H9 (cell line): ENCODE data around the gene MTA3. TPM values are rescaled to one million over a fixed set of nuclear protein-coding genes. Genes with fewer than 3 reads are reported as not detected.

Experiments
- DNase-seq: peaks from one replicate; pipeline ENCODE4 v3.0.0-alpha.2; 2017
- H2AFZ ChIP-seq: one replicate; pipeline ENCODE4 v1.6.1; 2013; ENCODE audit warnings: mild to moderate bottlenecking, low read length, control low read depth, moderate library complexity
- H2AK5ac ChIP-seq: 2 replicates; pipeline ENCODE4 v1.6.1; 2013; ENCODE audit warnings: low read length, control low read depth, mixed read lengths; ENCODE audit not compliant: insufficient read length
- H2BK120ac ChIP-seq: one replicate; pipeline ENCODE4 v1.6.1; 2013; ENCODE audit warnings: low read depth, mild to moderate bottlenecking, low read length, control low read depth, inconsistent platforms; ENCODE audit not compliant: poor library complexity, severe bottlenecking
- H2BK12ac ChIP-seq: 2 replicates; pipeline ENCODE4 v1.6.1; 2013; ENCODE audit warnings: low read length, control low read depth, mixed read lengths, low read depth; ENCODE audit not compliant: insufficient read length
- H2BK15ac ChIP-seq: 2 replicates; pipeline ENCODE4 v1.6.1; 2013; ENCODE audit warnings: low read depth, low read length, control low read depth
- H2BK20ac ChIP-seq: one replicate; pipeline ENCODE4 v1.6.1; 2013; ENCODE audit warnings: low read depth, mild to moderate bottlenecking, low read length, control low read depth, inconsistent platforms; ENCODE audit not compliant: poor library complexity, severe bottlenecking
- H2BK5ac ChIP-seq: 2 replicates; pipeline ENCODE4 v1.6.1; 2013; ENCODE audit warnings: low read length, control low read depth, mixed read lengths; ENCODE audit not compliant: insufficient read length
- H3K14ac ChIP-seq: 2 replicates; pipeline ENCODE4 v1.6.1; 2013; ENCODE audit warnings: low read length, control low read depth; ENCODE audit not compliant: insufficient read depth
- H3K18ac ChIP-seq: 2 replicates; pipeline ENCODE4 v1.6.1; 2013; ENCODE audit warnings: low read depth, mild to moderate bottlenecking, mixed read lengths, low read length, control low read depth; ENCODE audit not compliant: insufficient read length
- H3K23ac ChIP-seq: 2 replicates; pipeline ENCODE4 v1.6.1; 2013; ENCODE audit warnings: low read length, control low read depth, mixed read lengths, low read depth; ENCODE audit not compliant: insufficient read length
- H3K23me2 ChIP-seq: 2 replicates; pipeline ENCODE4 v1.6.1; 2013; ENCODE audit warnings: low read depth, mild to moderate bottlenecking, mixed read lengths, low read length, control low read depth; ENCODE audit not compliant: insufficient read length, poor library complexity, severe bottlenecking
- H3K27ac ChIP-seq: 2 replicates; pipeline ENCODE4 v1.5.1; 2013; ENCODE audit warnings: low read length, control low read depth, mixed read lengths, low read depth; ENCODE audit not compliant: insufficient read length
- H3K27me3 ChIP-seq: 2 replicates; pipeline ENCODE4 v1.6.1; 2013; ENCODE audit warnings: low read length, control low read depth, inconsistent platforms; ENCODE audit not compliant: insufficient read depth
- H3K4ac ChIP-seq: 2 replicates; pipeline ENCODE4 v1.6.1; 2013; ENCODE audit warnings: low read depth, mild to moderate bottlenecking, control low read depth, inconsistent platforms, low read length, moderate library complexity
- H3K4me1 ChIP-seq: 2 replicates; pipeline ENCODE4 v1.6.1; 2013; ENCODE audit warnings: low read length, control low read depth, inconsistent platforms; ENCODE audit not compliant: insufficient read depth
- H3K4me2 ChIP-seq: 2 replicates; pipeline ENCODE4 v1.6.1; 2013; ENCODE audit warnings: low read length, control low read depth, mixed read lengths; ENCODE audit not compliant: insufficient read length, insufficient read depth
- H3K56ac ChIP-seq: 2 replicates; pipeline ENCODE4 v1.6.1; 2013; ENCODE audit warnings: low read depth, mild to moderate bottlenecking, mixed read lengths, low read length, control low read depth; ENCODE audit not compliant: insufficient read length
- H3K79me1 ChIP-seq: 2 replicates; pipeline ENCODE4 v1.6.1; 2013; ENCODE audit warnings: low read depth, mild to moderate bottlenecking, moderate library complexity, low read length, control low read depth, inconsistent platforms; ENCODE audit not compliant: insufficient read depth, poor library complexity, severe bottlenecking
- H3K79me2 ChIP-seq: 2 replicates; pipeline ENCODE4 v1.6.1; 2013; ENCODE audit warnings: low read length, control low read depth, inconsistent platforms; ENCODE audit not compliant: insufficient read depth
- H3K9ac ChIP-seq: 2 replicates; pipeline ENCODE4 v1.6.1; 2013; ENCODE audit warnings: low read length, control low read depth, mixed read lengths; ENCODE audit not compliant: insufficient read length; ENCODE audit errors: extremely low read depth
- H3K9me3 ChIP-seq: one replicate; pipeline ENCODE4 v1.6.1; 2013; ENCODE audit warnings: low read depth, low read length, inconsistent platforms; ENCODE audit not compliant: control insufficient read depth
- H3T11ph ChIP-seq: one replicate; pipeline ENCODE4 v1.6.1; 2013; ENCODE audit warnings: mild to moderate bottlenecking, low read length, control low read depth, inconsistent platforms
- H4K20me1 ChIP-seq: one replicate; pipeline ENCODE4 v1.6.1; 2013; ENCODE audit not compliant: control insufficient read depth, insufficient read length, insufficient read depth
- H4K5ac ChIP-seq: 2 replicates; pipeline ENCODE4 v1.6.1; 2013; ENCODE audit warnings: low read depth, mild to moderate bottlenecking, mixed read lengths, low read length, control low read depth; ENCODE audit not compliant: insufficient read length
- H4K8ac ChIP-seq: replicated peaks from 2 replicates; pipeline ENCODE4 v1.6.1; 2013; ENCODE audit warnings: low read length, control low read depth, mixed read lengths, low read depth; ENCODE audit not compliant: insufficient read length
- H4K91ac ChIP-seq: 2 replicates; pipeline ENCODE4 v1.6.1; 2013; ENCODE audit warnings: low read depth, mild to moderate bottlenecking, moderate library complexity, mixed read lengths, low read length, control low read depth; ENCODE audit not compliant: insufficient read length
- H3K27ac Mint-ChIP-seq, 3 experiments: 2 replicates in 2 of 3; 3 replicates in 1 of 3; pipeline ENCODE4 v1.8.0; 2020 to 2021; ENCODE audit warnings: mixed read lengths in 3 of 3, mild to moderate bottlenecking in 1 of 3, moderate library complexity in 1 of 3
- H3K27me3 Mint-ChIP-seq: 2 replicates; pipeline ENCODE4 v1.8.0; 2021; ENCODE audit warnings: low read depth, mild to moderate bottlenecking, moderate library complexity, mixed read lengths
- H3K36me3 Mint-ChIP-seq, 3 experiments: 2 replicates in 2 of 3; 3 replicates in 1 of 3; pipeline ENCODE4 v1.8.0; 2020 to 2021; ENCODE audit warnings: low read depth in 3 of 3, mixed read lengths in 3 of 3; ENCODE audit not compliant: insufficient read depth in 1 of 3
- H3K4me1 Mint-ChIP-seq, 2 experiments: 2 replicates each; pipeline ENCODE4 v1.8.0; 2020; ENCODE audit warnings: mixed read lengths in 2 of 2
- H3K4me3 Mint-ChIP-seq, 2 experiments: 2 replicates in 1 of 2; 3 replicates in 1 of 2; pipeline ENCODE4 v1.8.0; 2020 to 2021; ENCODE audit warnings: mild to moderate bottlenecking in 2 of 2, mixed read lengths in 2 of 2, moderate library complexity in 1 of 2
- H3K9me3 Mint-ChIP-seq, 2 experiments: 2 replicates in 1 of 2; 3 replicates in 1 of 2; pipeline ENCODE4 v1.8.0; 2020; ENCODE audit warnings: mild to moderate bottlenecking in 2 of 2, mixed read lengths in 2 of 2, moderate library complexity in 1 of 2
- WGBS: extraction: QIAGEN DNeasy Blood & Tissue Kit; methylation state at CpG from one replicate; pipeline ENCODE4 v1.1.7; 2013; ENCODE audit warnings: missing lambda C conversion rate, low lambda C conversion rate, mixed read lengths; ENCODE audit not compliant: insufficient read length; ENCODE audit errors: extremely low coverage; 5-methylcytosine and 5-hydroxymethylcytosine counted together
- total RNA-seq: library from RNA; stranded (reverse); gene quantifications from 2 replicates; pipeline ENCODE4 v1.2.1, GENCODE V29; 2021
- TF ChIP-seq, protein P1 (sequence below): fragments of 200-600 bp; sonication (generic); conservative IDR thresholded peaks from 3 replicates; pipeline ENCODE4 v1.8.0; 2021; ENCODE audit warnings: antibody characterized with exemption, mild to moderate bottlenecking

The MTA3 gene
- total RNA-seq, 1 experiment from 2014 or later, result 253 TPM

- Histone ChIP-seq H3K9ac (no peak overlapping the region), H2BK5ac (no peak overlapping the region), H2BK120ac (no peak overlapping the region), H3K9me3 (no peaks in the 10 kb centered on the region), H2AFZ (no peak overlapping the region), H3K23me2 (peaks cover 10% of the 10 kb centered on the region), H4K8ac (no peak overlapping the region), H2BK20ac (no peak overlapping the region), H3K14ac (no peak overlapping the region), H3K4me2 (no peak overlapping the region), H3K4me1 (peaks cover 11% of the 10 kb centered on the region), H3T11ph (no peak overlapping the region), H2BK12ac (no peak overlapping the region), H3K23ac (no peak overlapping the region), H2AK5ac (no peak overlapping the region), H3K4ac (no peak overlapping the region), H3K27me3 (no peaks in the 10 kb centered on the region), H3K79me2 (peaks cover 13% of the 10 kb centered on the region; the same call in 1 of the 2 replicates), H4K91ac (no peak overlapping the region), H3K18ac (no peak overlapping the region), H4K20me1 (no peaks in the 10 kb centered on the region), H2BK15ac (no peak overlapping the region), H4K5ac (no peak overlapping the region), H3K56ac (no peak overlapping the region), H3K79me1 (no peaks in the 10 kb centered on the region), H3K27ac (no peak overlapping the region)
- Mint-ChIP-seq H3K36me3 (peaks cover 10 to 28% (median 17%) of the 10 kb centered on the region in 3 experiments; a peak in 6 of 7 replicates), H3K27ac (peak overlapping the region in 1 of 3 experiments; percentile 82; a peak in 1 of 7 replicates), H3K9me3 (peaks cover 2 to 4% of the 10 kb centered on the region in 2 experiments; a peak in 2 of 5 replicates), H3K27me3 (no peaks in the 10 kb centered on the region), H3K4me1 (peaks cover 36 to 44% of the 10 kb centered on the region in 2 experiments), H3K4me3 (no peak overlapping the region)
- DNase-seq, result no peak
- TF ChIP-seq, protein P1, sequence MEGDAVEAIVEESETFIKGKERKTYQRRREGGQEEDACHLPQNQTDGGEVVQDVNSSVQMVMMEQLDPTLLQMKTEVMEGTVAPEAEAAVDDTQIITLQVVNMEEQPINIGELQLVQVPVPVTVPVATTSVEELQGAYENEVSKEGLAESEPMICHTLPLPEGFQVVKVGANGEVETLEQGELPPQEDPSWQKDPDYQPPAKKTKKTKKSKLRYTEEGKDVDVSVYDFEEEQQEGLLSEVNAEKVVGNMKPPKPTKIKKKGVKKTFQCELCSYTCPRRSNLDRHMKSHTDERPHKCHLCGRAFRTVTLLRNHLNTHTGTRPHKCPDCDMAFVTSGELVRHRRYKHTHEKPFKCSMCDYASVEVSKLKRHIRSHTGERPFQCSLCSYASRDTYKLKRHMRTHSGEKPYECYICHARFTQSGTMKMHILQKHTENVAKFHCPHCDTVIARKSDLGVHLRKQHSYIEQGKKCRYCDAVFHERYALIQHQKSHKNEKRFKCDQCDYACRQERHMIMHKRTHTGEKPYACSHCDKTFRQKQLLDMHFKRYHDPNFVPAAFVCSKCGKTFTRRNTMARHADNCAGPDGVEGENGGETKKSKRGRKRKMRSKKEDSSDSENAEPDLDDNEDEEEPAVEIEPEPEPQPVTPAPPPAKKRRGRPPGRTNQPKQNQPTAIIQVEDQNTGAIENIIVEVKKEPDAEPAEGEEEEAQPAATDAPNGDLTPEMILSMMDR, result no peak
- no CpG with 5 or more reads among the region's 3 CpGs for WGBS
Observed at GRCh38 chr2:42566837-42567321, 1.6 kb upstream of the MTA3 start.
